Neuronal stem cell (in vitro differentiated cells): ENCODE measurements around the gene FDPS.

ENCODE experiments used
- DNase-seq: peaks from one replicate; pipeline ENCODE4 v3.0.0-alpha.2; 2013; ENCODE audit warnings: low spot score
- H2AFZ ChIP-seq: one replicate; pipeline ENCODE4 v1.6.1; 2013; ENCODE audit warnings: mild to moderate bottlenecking, low read length, inconsistent platforms
- H2AK5ac ChIP-seq: 2 replicates; pipeline ENCODE4 v1.6.1; 2013; ENCODE audit warnings: low read depth, mild to moderate bottlenecking, inconsistent platforms, low read length, moderate library complexity, mixed read lengths
- H2BK120ac ChIP-seq: 2 replicates; pipeline ENCODE4 v1.6.1; 2013; ENCODE audit warnings: low read depth, mild to moderate bottlenecking, inconsistent platforms, low read length, moderate library complexity, mixed read lengths
- H2BK12ac ChIP-seq: one replicate; pipeline ENCODE4 v1.6.1; 2013; ENCODE audit warnings: low read length, inconsistent platforms
- H2BK15ac ChIP-seq: 2 replicates; pipeline ENCODE4 v1.6.1; 2013; ENCODE audit warnings: mild to moderate bottlenecking, low read length, inconsistent platforms, mixed read lengths
- H2BK5ac ChIP-seq: one replicate; pipeline ENCODE4 v1.6.1; 2013; ENCODE audit warnings: inconsistent platforms, mild to moderate bottlenecking, low read length, moderate library complexity
- H3K14ac ChIP-seq: one replicate; pipeline ENCODE4 v1.6.1; 2013; ENCODE audit warnings: low read length, inconsistent platforms
- H3K18ac ChIP-seq: 2 replicates; pipeline ENCODE4 v1.6.1; 2013; ENCODE audit warnings: low read length, inconsistent platforms
- H3K23ac ChIP-seq: 2 replicates; pipeline ENCODE4 v1.6.1; 2013; ENCODE audit warnings: low read depth, mild to moderate bottlenecking, mixed read lengths, low read length, inconsistent platforms; ENCODE audit not compliant: poor library complexity
- H3K27ac ChIP-seq: replicated peaks from 3 replicates; pipeline ENCODE4 v1.5.1; 2013; ENCODE audit warnings: low read length, inconsistent platforms
- H3K27me3 ChIP-seq, 3 experiments: 2 replicates each; pipeline ENCODE4 v1.6.1; 2013; ENCODE audit warnings: low read length in 3 of 3, mild to moderate bottlenecking in 2 of 3, inconsistent platforms in 1 of 3, low read depth in 1 of 3, mixed read lengths in 1 of 3, moderate library complexity in 1 of 3; ENCODE audit not compliant: control insufficient read depth in 3 of 3, insufficient read depth in 3 of 3
- H3K36me3 ChIP-seq, 2 donors: replicated peaks in 1 of 2; 2 replicates each; pipeline ENCODE4 v1.6.1; 2013; ENCODE audit warnings: low read length in 2 of 2; ENCODE audit not compliant: control insufficient read depth in 2 of 2, insufficient read depth in 2 of 2
- H3K4ac ChIP-seq: 2 replicates; pipeline ENCODE4 v1.6.1; 2013; ENCODE audit warnings: inconsistent platforms, mild to moderate bottlenecking, low read length, moderate library complexity
- H3K4me1 ChIP-seq, 2 donors: 1 replicate in 1 of 2; 2 replicates in 1 of 2; pipeline ENCODE4 v1.6.1; 2013; ENCODE audit warnings: low read length in 2 of 2, low read depth in 1 of 2; ENCODE audit not compliant: control insufficient read depth in 2 of 2, insufficient read depth in 1 of 2
- H3K4me2 ChIP-seq: one replicate; pipeline ENCODE4 v1.6.1; 2013; ENCODE audit warnings: mild to moderate bottlenecking, low read length, inconsistent platforms; ENCODE audit not compliant: insufficient read depth, poor library complexity, severe bottlenecking
- H3K4me3 ChIP-seq, 2 donors: 2 replicates each; pipeline ENCODE4 v1.5.1; 2013; ENCODE audit warnings: low read length in 2 of 2, mild to moderate bottlenecking in 2 of 2, inconsistent platforms in 1 of 2, moderate library complexity in 1 of 2
- H3K79me1 ChIP-seq: one replicate; pipeline ENCODE4 v1.6.1; 2013; ENCODE audit warnings: low read depth, mild to moderate bottlenecking, inconsistent platforms, low read length, moderate library complexity
- H3K9ac ChIP-seq: one replicate; pipeline ENCODE4 v1.6.1; 2013; ENCODE audit warnings: mild to moderate bottlenecking, low read depth, low read length, inconsistent platforms; ENCODE audit not compliant: poor library complexity
- H3K9me3 ChIP-seq, 2 donors: replicated peaks in 1 of 2; 2 replicates each; pipeline versions ENCODE3 to v1.6.1; 2013; ENCODE audit warnings: low read length in 2 of 2, mild to moderate bottlenecking in 2 of 2, inconsistent platforms in 1 of 2, low read depth in 1 of 2, mixed read lengths in 1 of 2, moderate library complexity in 1 of 2; ENCODE audit not compliant: control insufficient read depth in 2 of 2, insufficient read depth in 1 of 2
- H4K8ac ChIP-seq: one replicate; pipeline ENCODE4 v1.6.1; 2013; ENCODE audit warnings: low read depth, mild to moderate bottlenecking, inconsistent platforms, low read length, moderate library complexity
- H4K91ac ChIP-seq: one replicate; pipeline ENCODE4 v1.6.1; 2013; ENCODE audit warnings: low read length, low read depth, mild to moderate bottlenecking, inconsistent platforms; ENCODE audit not compliant: poor library complexity
- WGBS, 2 donors: extraction: QIAGEN DNeasy Blood & Tissue Kit; methylation state at CpG; one replicate each; pipeline ENCODE4 v1.1.7; 2013; ENCODE audit warnings: missing lambda C conversion rate in 2 of 2, mixed read lengths in 1 of 2; ENCODE audit not compliant: insufficient read length in 2 of 2, insufficient replicate concordance in 1 of 2; ENCODE audit errors: extremely low coverage in 2 of 2; 5-methylcytosine and 5-hydroxymethylcytosine counted together

Gene FDPS

GRCh38 chr1:155320661-155321617 is 12.3 kb downstream of the FDPS start, which contains the start of gene RUSC1:
Gene RUSC1 (plus strand): TSS chr1:155320894. CDS start chr1:155321774, 880 bp downstream.
- Histone ChIP-seq H3K4me2 (peak within 1 kb of the TSS; percentile 77), H3K9me3 (no peaks in the 10 kb centered on the region), H3K18ac (peak within 1 kb of the TSS; percentile 91), H2BK5ac (no peak within 1 kb of the TSS), H3K36me3 (peaks cover 33 to 66% of the 10 kb centered on the region in 2 donors), H2BK120ac (peak within 1 kb of the TSS; percentile 1), H2BK15ac (peak within 1 kb of the TSS; percentile 16), H3K27me3 (no peaks in the 10 kb centered on the region), H3K4ac (no peak within 1 kb of the TSS), H3K27ac (peak within 1 kb of the TSS; percentile 61), H3K9ac (peak within 1 kb of the TSS; percentile 86), H4K91ac (no peak within 1 kb of the TSS), H2AFZ (no peak within 1 kb of the TSS), H4K8ac (no peak within 1 kb of the TSS), H2BK12ac (no peak within 1 kb of the TSS), H3K4me3 (peak within 1 kb of the TSS; percentile 76 to 79), H2AK5ac (peak within 1 kb of the TSS; percentile 90), H3K14ac (no peak within 1 kb of the TSS), H3K4me1 (peaks cover 21 to 22% of the 10 kb centered on the region in 2 donors), H3K79me1 (peaks cover 13% of the 10 kb centered on the region), H3K23ac (peak within 1 kb of the TSS; percentile 93)
- no CpG with 5 or more reads among the region's 51 CpGs for WGBS, 2 donors
- no peak for DNase-seq

- H3K23ac ChIP-seq: no peak overlapping the region
- no peak for DNase-seq
- no peaks in the 10 kb centered on the region for H3K27me3 ChIP-seq
- no peak overlapping the region for H4K8ac ChIP-seq
- H2BK5ac ChIP-seq: no peak overlapping the region
- peaks cover 22 to 25% of the 10 kb centered on the region in 2 donors for H3K4me1 ChIP-seq
- H3K18ac ChIP-seq: no peak overlapping the region
- H2BK120ac ChIP-seq: no peak overlapping the region
- H3K4ac ChIP-seq: no peak overlapping the region
- peak overlapping the region; percentile 96 for H3K4me2 ChIP-seq
- no peak overlapping the region for H3K14ac ChIP-seq
- peak overlapping the region; percentile 92 for H2AFZ ChIP-seq
- H3K9me3 ChIP-seq: no peaks in the 10 kb centered on the region
- H2BK12ac ChIP-seq: no peak overlapping the region
- H3K9ac ChIP-seq: peak overlapping the region; percentile 78
- no CpG with 5 or more reads among the region's 27 CpGs for WGBS, 2 donors
- peaks cover 38 to 66% of the 10 kb centered on the region in 2 donors for H3K36me3 ChIP-seq
- no peak overlapping the region for H3K27ac ChIP-seq
- H4K91ac ChIP-seq: no peak overlapping the region
- H2AK5ac ChIP-seq: peak overlapping the region; percentile 42
- H3K4me3 ChIP-seq: peak overlapping the region; percentile 66 to 76
- peak overlapping the region; percentile 13 for H2BK15ac ChIP-seq
- H3K79me1 ChIP-seq: peaks cover 22% of the 10 kb centered on the region
Observed at GRCh38 chr1:155321639-155322503, 13.2 kb downstream of the FDPS start.

- H2BK120ac ChIP-seq: peak overlapping the region; percentile 17
- no peak for DNase-seq
- no peak overlapping the region for H4K91ac ChIP-seq
- H4K8ac ChIP-seq: no peak overlapping the region
- H3K18ac ChIP-seq: peak overlapping the region; percentile 67
- H3K4ac ChIP-seq: no peak overlapping the region
- WGBS, 2 donors: no CpG with 5 or more reads among the region's 28 CpGs
- H3K79me1 ChIP-seq: peaks cover 22% of the 10 kb centered on the region
- H2AK5ac ChIP-seq: peak overlapping the region; percentile 64
- peak overlapping the region; percentile 40 for H2BK15ac ChIP-seq
- H3K23ac ChIP-seq: no peak overlapping the region
- H2AFZ ChIP-seq: peak overlapping the region; percentile 92
- no peak overlapping the region for H3K14ac ChIP-seq
- peak overlapping the region; percentile 81 for H3K9ac ChIP-seq
- no peaks in the 10 kb centered on the region for H3K9me3 ChIP-seq
- no peaks in the 10 kb centered on the region for H3K27me3 ChIP-seq
- H3K27ac ChIP-seq: peak overlapping the region; percentile 98
- H3K4me3 ChIP-seq: peak overlapping the region; percentile 76 to 90
- H2BK12ac ChIP-seq: no peak overlapping the region
- peaks cover 22 to 25% of the 10 kb centered on the region in 2 donors for H3K4me1 ChIP-seq
- H3K36me3 ChIP-seq: peaks cover 37 to 66% of the 10 kb centered on the region in 2 donors
- peak overlapping the region; percentile 89 for H2BK5ac ChIP-seq
- H3K4me2 ChIP-seq: peak overlapping the region; percentile 96
Observed at GRCh38 chr1:155322571-155322952, 13.9 kb downstream of the FDPS start.
